ENCODE measurements around the gene ARIH2. TPM values are rescaled to one million over a fixed set of nuclear protein-coding genes. Genes with fewer than 3 reads are reported as not detected.

ARIH2 gene
- total and polyA plus RNA-seq, 2 of the 4 experiments (the other 2 are of a cell fraction) = 62.3 to 93.7 TPM

- no peak for TF ChIP-seq MAFK (IDR thresholded peaks at IDR 0.05; ENCODE audit: low read depth, low read length)
- TF ChIP-seq POLR2A (IDR thresholded peaks at IDR 0.05; ENCODE audit: low read depth, low read length) = peak; percentile 87
- TF ChIP-seq NFE2L2 (IDR thresholded peaks at IDR 0.05; ENCODE audit: low read depth, low read length) = no peak
- TF ChIP-seq CHD1 (IDR thresholded peaks at IDR 0.05; ENCODE audit: low read depth, low read length) = no peak; the same call in 1 of the 2 replicates
- TF ChIP-seq MXI1 (IDR thresholded peaks at IDR 0.05; ENCODE audit: borderline replicate concordance, low read depth, low read length) = peak; percentile 28; the same call in 1 of the 2 replicates
- no peak for TF ChIP-seq FOS (IDR thresholded peaks at IDR 0.05; ENCODE audit: low read depth, low read length)
Measured at GRCh38 chr3:48918388-48919214, at the start of gene ARIH2 (continued).

DNA sequence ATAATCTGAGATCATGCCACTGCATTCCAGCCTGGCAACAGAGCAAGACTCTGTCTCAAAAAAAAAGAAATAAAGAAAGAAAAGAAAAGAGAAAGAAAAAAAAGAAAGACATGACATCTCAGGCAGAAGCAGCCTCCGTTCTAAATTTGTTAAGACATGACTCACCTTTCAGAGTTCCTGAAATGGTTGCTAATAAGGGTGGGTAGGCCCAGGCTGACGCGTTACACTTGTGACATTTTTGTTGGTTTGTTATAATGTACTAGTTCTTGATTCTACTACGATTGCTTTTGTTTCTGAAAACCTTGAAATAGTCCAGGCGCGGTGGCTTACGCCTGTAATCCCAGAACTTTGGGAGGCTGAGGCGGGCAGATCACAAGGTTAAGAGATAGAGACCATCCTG, 41.0 kb upstream of the ARIH2 start:
- Histone ChIP-seq H2AK9ac (replicated peaks; ENCODE audit: low read depth, low read length, poor library complexity) (no peak overlapping the region), H3K79me1 (ENCODE audit: low read depth in 1 of 2, low read length in 2 of 2) (no peaks in the 10 kb centered on the region; a peak in 1 of 4 replicates), H3K18ac (ENCODE audit: low read depth, low read length) (no peak overlapping the region), H4K20me1 (ENCODE audit: insufficient read depth, low read length) (no peaks in the 10 kb centered on the region; the same call in 1 of the 2 replicates), H3K9me3 (ENCODE audit: control insufficient read depth, insufficient read depth, low read length) (no peaks in the 10 kb centered on the region), H2BK5ac (ENCODE audit: low read depth, low read length, poor library complexity, severe bottlenecking) (no peak overlapping the region), H3K14ac (replicated peaks; ENCODE audit: low read depth, low read length) (no peak overlapping the region), H2AK5ac (ENCODE audit: low read depth, low read length) (no peak overlapping the region), H2BK20ac (ENCODE audit: low read depth, low read length) (no peak overlapping the region), H3K56ac (ENCODE audit: extremely low read depth, insufficient read depth, low read length) (no peak overlapping the region), H3K4me2 (ENCODE audit: low read depth, low read length) (no peak overlapping the region), H3K27ac (ENCODE audit: insufficient read depth, low read length) (no peak overlapping the region), H4K91ac (ENCODE audit: insufficient read depth, low read depth, low read length) (no peak overlapping the region), H3K23ac (ENCODE audit: low read depth, low read length) (no peak overlapping the region), H3K27me3 (ENCODE audit: control insufficient read depth, insufficient read depth, low read length) (no peaks in the 10 kb centered on the region), H2BK15ac (ENCODE audit: low read depth, low read length) (no peak overlapping the region), H3K4me3 (ENCODE audit: insufficient read depth, low read depth, low read length) (no peak overlapping the region), H2BK120ac (ENCODE audit: low read depth, low read length) (no peak overlapping the region), H3K9me1 (ENCODE audit: insufficient read depth, low read length) (peaks cover 3% of the 10 kb centered on the region; the same call in 1 of the 2 replicates), H4K8ac (ENCODE audit: low read depth in 2 of 2, low read length in 2 of 2) (no peak overlapping the region), H3K4me1 (ENCODE audit: control insufficient read depth, insufficient read depth, low read length) (no peaks in the 10 kb centered on the region), H3K4ac (ENCODE audit: low read depth, low read length) (no peak overlapping the region), H3K9ac (ENCODE audit: low read depth, low read length) (no peak overlapping the region), H2AFZ (replicated peaks; ENCODE audit: low read length, poor library complexity) (no peak overlapping the region), H4K5ac (ENCODE audit: low read depth, low read length) (no peak overlapping the region), H3K36me3 (ENCODE audit: control insufficient read depth, insufficient read depth, low read length) (peaks cover 1% of the 10 kb centered on the region; the same call in 1 of the 2 replicates)
- in situ Hi-C loops (cut with MboI; ENCODE audit: low sequenced_read_pairs) = no loop called here
- no CpG with 5 or more reads among the region's 8 CpGs for WGBS, 2 experiments (ENCODE audit: extremely low coverage in 2 of 2, insufficient read length in 1 of 2)
- DNase-seq (peak; percentile 36), ATAC-seq (ENCODE audit: low read depth) (no peak)
- intact Hi-C loops (cut with micrococcal nuclease) = no loop called here
- ChIA-PET POLR2A (ENCODE audit: unreplicated experiment) (no interaction called here), CTCF (no interaction called here)
- BruUV-seq (replicated peaks) = no TSS peak
- dilution Hi-C loops (cut with HindIII; ENCODE audit: low sequenced_read_pairs, unreplicated experiment) = no loop called here
- TF ChIP-seq, protein P1, sequence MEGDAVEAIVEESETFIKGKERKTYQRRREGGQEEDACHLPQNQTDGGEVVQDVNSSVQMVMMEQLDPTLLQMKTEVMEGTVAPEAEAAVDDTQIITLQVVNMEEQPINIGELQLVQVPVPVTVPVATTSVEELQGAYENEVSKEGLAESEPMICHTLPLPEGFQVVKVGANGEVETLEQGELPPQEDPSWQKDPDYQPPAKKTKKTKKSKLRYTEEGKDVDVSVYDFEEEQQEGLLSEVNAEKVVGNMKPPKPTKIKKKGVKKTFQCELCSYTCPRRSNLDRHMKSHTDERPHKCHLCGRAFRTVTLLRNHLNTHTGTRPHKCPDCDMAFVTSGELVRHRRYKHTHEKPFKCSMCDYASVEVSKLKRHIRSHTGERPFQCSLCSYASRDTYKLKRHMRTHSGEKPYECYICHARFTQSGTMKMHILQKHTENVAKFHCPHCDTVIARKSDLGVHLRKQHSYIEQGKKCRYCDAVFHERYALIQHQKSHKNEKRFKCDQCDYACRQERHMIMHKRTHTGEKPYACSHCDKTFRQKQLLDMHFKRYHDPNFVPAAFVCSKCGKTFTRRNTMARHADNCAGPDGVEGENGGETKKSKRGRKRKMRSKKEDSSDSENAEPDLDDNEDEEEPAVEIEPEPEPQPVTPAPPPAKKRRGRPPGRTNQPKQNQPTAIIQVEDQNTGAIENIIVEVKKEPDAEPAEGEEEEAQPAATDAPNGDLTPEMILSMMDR (conservative IDR thresholded peaks at IDR 0.05; ENCODE audit: low read depth, low read length) = no peak
- TF ChIP-seq BHLHE40 (IDR thresholded peaks at IDR 0.05; ENCODE audit: low read depth, low read length) (no peak), SMC3 (IDR thresholded peaks at IDR 0.05; ENCODE audit: low read depth, low read length) (no peak), RFX5 (IDR thresholded peaks at IDR 0.05; ENCODE audit: low read depth, low read length) (no peak), RAD21 (IDR thresholded peaks at IDR 0.05; ENCODE audit: low read length) (no peak), RCOR1 (IDR thresholded peaks at IDR 0.05; ENCODE audit: insufficient replicate concordance, low read length) (no peak), FOS (IDR thresholded peaks at IDR 0.05; ENCODE audit: low read depth, low read length) (no peak), USF2 (IDR thresholded peaks at IDR 0.05; ENCODE audit: low read depth, low read length) (no peak), MAZ (IDR thresholded peaks at IDR 0.05; ENCODE audit: borderline replicate concordance, low read depth, low read length) (no peak), POLR2A (IDR thresholded peaks at IDR 0.05; ENCODE audit: low read depth, low read length) (no peak)

Data from IMR-90 (cell line).